SK-N-SH (cell line): ENCODE measurements around the gene SLC11A1. TPM values are rescaled to one million over a fixed set of nuclear protein-coding genes. Genes with fewer than 3 reads are reported as not detected.

Experiments
- CTCF ChIA-PET: fragments of 300-600, 350-600 bp; formaldehyde crosslinking; extraction: SDS; loops from one replicate; lab custom pipeline; 2021; lab: Yijun Ruan, JAX
- POLR2A ChIA-PET: fragments of 350-600 bp; sonication (Branson Sonifier 250); formaldehyde crosslinking; extraction: SDS; loops from one replicate; lab custom pipeline; 2020; ENCODE audit warnings: antibody characterized with exemption, inconsistent platforms; lab: Yijun Ruan, JAX
- DNase-seq: peaks from one replicate; pipeline ENCODE4 v3.0.0; 2012
- H2AFZ ChIP-seq: fragments of 200-600 bp; sonication (generic); 2 replicates; pipeline ENCODE4 v1.8.1; 2016; ENCODE audit warnings: antibody characterized with exemption, mild to moderate bottlenecking, low read depth
- H3F3A ChIP-seq: fragments of 200-600 bp; sonication (generic); replicated peaks from 2 replicates; pipeline ENCODE3; 2016; ENCODE audit warnings: antibody characterized with exemption, mild to moderate bottlenecking; ENCODE audit not compliant: insufficient read depth
- H3K27ac ChIP-seq, 2 experiments: fragments of 200-500 bp in 1 of 2; fragments of 200-600 bp in 1 of 2; sonication (Bioruptor generic) in 1 of 2; sonication (generic), shearing (Covaris generic) in 1 of 2; 2 replicates each; pipeline versions ENCODE4 v1.5.1 to v1.6.1; 2014 to 2016; ENCODE audit warnings: low read depth in 2 of 2, inconsistent platforms in 1 of 2, low read length in 1 of 2, mild to moderate bottlenecking in 1 of 2, mixed read lengths in 1 of 2
- H3K27me3 ChIP-seq: fragments of 200-600 bp; sonication (generic), shearing (Covaris generic); 2 replicates; pipeline ENCODE4 v1.6.1; 2016; ENCODE audit warnings: mixed run types; ENCODE audit not compliant: insufficient read depth
- H3K36me3 ChIP-seq, 2 experiments: fragments of 200-500 bp in 1 of 2; fragments of 200-600 bp in 1 of 2; sonication (Bioruptor generic) in 1 of 2; sonication (generic) in 1 of 2; replicated peaks in 1 of 2; 2 replicates each; pipeline versions ENCODE3 to v1.5.1; 2014 to 2016; ENCODE audit warnings: low read length in 1 of 2, mild to moderate bottlenecking in 1 of 2; ENCODE audit not compliant: insufficient read depth in 2 of 2, control insufficient read depth in 1 of 2
- H3K4me1 ChIP-seq, 2 experiments: fragments of 200-500 bp in 1 of 2; fragments of 200-600 bp in 1 of 2; sonication (Bioruptor generic) in 1 of 2; sonication (generic), shearing (Covaris generic) in 1 of 2; 2 replicates each; pipeline versions ENCODE4 v1.5.1 to v1.6.1; 2014 to 2016; ENCODE audit warnings: low read depth in 1 of 2, low read length in 1 of 2, mixed run types in 1 of 2; ENCODE audit not compliant: insufficient read depth in 2 of 2, control insufficient read depth in 1 of 2
- H3K4me2 ChIP-seq: fragments of 200-600 bp; sonication (generic), shearing (Covaris generic); 2 replicates; pipeline ENCODE4 v1.6.1; 2017; ENCODE audit warnings: mixed run types
- H3K4me3 ChIP-seq, 2 experiments: fragments of 200-500 bp in 1 of 2; fragments of 200-600 bp in 1 of 2; sonication (Bioruptor generic) in 1 of 2; sonication (generic), shearing (Covaris generic) in 1 of 2; 2 replicates each; pipeline versions ENCODE4 v1.5.1 to v1.8.1; 2014 to 2016; ENCODE audit warnings: low read depth in 2 of 2, inconsistent platforms in 1 of 2, low read length in 1 of 2, mild to moderate bottlenecking in 1 of 2, mixed read lengths in 1 of 2, moderate library complexity in 1 of 2
- H3K79me2 ChIP-seq: fragments of 200-600 bp; sonication (generic); 2 replicates; pipeline ENCODE4 v1.8.1; 2017; ENCODE audit warnings: mild to moderate bottlenecking; ENCODE audit not compliant: insufficient read depth
- H3K9ac ChIP-seq: fragments of 200-600 bp; sonication (generic); 2 replicates; pipeline ENCODE4 v1.6.1; 2017; ENCODE audit warnings: mixed run types
- H3K9me2 ChIP-seq: fragments of 200-600 bp; sonication (generic); 2 replicates; pipeline ENCODE4 v1.6.1; 2017; ENCODE audit warnings: mixed run types
- H3K9me3 ChIP-seq: fragments of 200-600 bp; sonication (generic); 2 replicates; pipeline ENCODE4 v1.6.1; 2017; ENCODE audit warnings: mixed run types, mild to moderate bottlenecking, moderate library complexity
- H4K20me1 ChIP-seq: fragments of 200-600 bp; sonication (generic); 2 replicates; pipeline ENCODE4 v1.6.1; 2017; ENCODE audit warnings: mild to moderate bottlenecking, mixed run types; ENCODE audit not compliant: insufficient read depth
- CHD2 ChIP-seq: fragments of 150-350 bp; IDR thresholded peaks from 2 replicates; pipeline ENCODE4 v1.6.1; 2018; ENCODE audit warnings: low read length; ENCODE audit not compliant: partially characterized antibody
- EP300 ChIP-seq, 2 experiments: IDR thresholded peaks; 2 replicates each; pipeline versions ENCODE4 v1.4.0 to v1.6.1; 2012; ENCODE audit warnings: borderline replicate concordance in 1 of 2, low read depth in 1 of 2, low read length in 1 of 2
- EZH2phosphoT487 ChIP-seq: fragments of 200-600 bp; sonication (generic); IDR thresholded peaks from 2 replicates; pipeline ENCODE4 v1.6.1; 2017; ENCODE audit warnings: low read depth, mixed run types, mild to moderate bottlenecking, antibody characterized with exemption, moderate library complexity, borderline replicate concordance
- MEF2A ChIP-seq: IDR thresholded peaks from 2 replicates; pipeline ENCODE4 v1.4.0; 2012; ENCODE audit warnings: low read depth, borderline replicate concordance
- MXI1 ChIP-seq: IDR thresholded peaks from 2 replicates; pipeline ENCODE4 v1.6.1; 2012; ENCODE audit warnings: mild to moderate bottlenecking, low read depth, low read length, improper control_type of control experiment
- TCF12 ChIP-seq: IDR thresholded peaks from 2 replicates; pipeline ENCODE4 v1.4.0; 2012
- TEAD4 ChIP-seq: IDR thresholded peaks from 2 replicates; pipeline ENCODE4 v1.4.0; 2012; ENCODE audit warnings: mild to moderate bottlenecking, borderline replicate concordance; ENCODE audit not compliant: insufficient read depth
- WGBS: methylation state at CpG from one replicate; pipeline ENCODE4 v1.1.6; 2017; ENCODE audit warnings: low lambda C conversion rate; 5-methylcytosine and 5-hydroxymethylcytosine counted together
- polyA plus RNA-seq, 3 experiments: library from polyadenylated mRNA; depleted of rRNA; stranded (reverse); fragments of >200 nt; gene quantifications; 2 replicates each; pipeline ENCODE4 v1.2.3, GENCODE V29; 2012
- TF ChIP-seq, protein P1 (sequence below): IDR thresholded peaks from 2 replicates; pipeline ENCODE4 v1.4.0; 2012; ENCODE audit warnings: low read depth, borderline replicate concordance

Gene SLC11A1
- polyA plus RNA-seq, 1 of the 3 experiments (the other 2 are of a cell fraction), result 0.26 TPM

DNA sequence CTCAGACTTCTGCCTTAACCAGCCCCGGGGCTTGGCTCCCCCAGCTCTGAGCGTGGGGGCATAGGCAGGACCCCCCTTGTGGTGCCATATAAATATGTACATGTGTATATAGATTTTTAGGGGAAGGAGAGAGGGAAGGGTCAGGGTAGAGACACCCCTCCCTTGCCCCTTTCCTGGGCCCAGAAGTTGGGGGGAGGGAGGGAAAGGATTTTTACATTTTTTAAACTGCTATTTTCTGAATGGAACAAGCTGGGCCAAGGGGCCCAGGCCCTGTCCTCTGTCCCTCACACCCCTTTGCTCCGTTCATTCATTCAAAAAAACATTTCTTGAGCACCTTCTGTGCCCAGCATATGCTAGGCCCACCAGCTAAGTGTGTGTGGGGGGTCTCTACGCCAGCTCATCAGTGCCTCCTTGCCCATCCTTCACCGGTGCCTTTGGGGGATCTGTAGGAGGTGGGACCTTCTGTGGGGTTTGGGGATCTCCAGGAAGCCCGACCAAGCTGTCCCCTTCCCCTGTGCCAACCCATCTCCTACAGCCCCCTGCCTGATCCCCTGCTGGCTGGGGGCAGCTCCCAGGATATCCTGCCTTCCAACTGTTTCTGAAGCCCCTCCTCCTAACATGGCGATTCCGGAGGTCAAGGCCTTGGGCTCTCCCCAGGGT is 23.1 kb downstream of the SLC11A1 start:
- Histone ChIP-seq H4K20me1 (peaks cover 5% of the 10 kb centered on the region; the same call in 1 of the 2 replicates), H3K4me1 (peaks cover 13 to 26% of the 10 kb centered on the region in 2 experiments; a peak in 2 of 4 replicates), H3K4me2 (peak overlapping the region; percentile 57), H3K9me2 (no peaks in the 10 kb centered on the region), H3K27me3 (no peaks in the 10 kb centered on the region), H2AFZ (no peak overlapping the region), H3F3A (peaks cover 15% of the 10 kb centered on the region), H3K36me3 (peaks cover 0 to 33% of the 10 kb centered on the region in 2 experiments), H3K9me3 (no peaks in the 10 kb centered on the region), H3K9ac (no peak overlapping the region; the same call in 1 of the 2 replicates), H3K27ac (peak overlapping the region; percentile 61 to 82), H3K4me3 (peak overlapping the region in 1 of 2 experiments; percentile 43; a peak in 1 of 4 replicates), H3K79me2 (peaks cover 26% of the 10 kb centered on the region)
- DNase-seq, result no peak
- POLR2A ChIA-PET, result no interaction called here
- 96% methylated on average over 8 of the region's 8 CpGs for WGBS
- TF ChIP-seq EZH2phosphoT487 (no peak), MEF2A (no peak)
- TF ChIP-seq, protein P1, sequence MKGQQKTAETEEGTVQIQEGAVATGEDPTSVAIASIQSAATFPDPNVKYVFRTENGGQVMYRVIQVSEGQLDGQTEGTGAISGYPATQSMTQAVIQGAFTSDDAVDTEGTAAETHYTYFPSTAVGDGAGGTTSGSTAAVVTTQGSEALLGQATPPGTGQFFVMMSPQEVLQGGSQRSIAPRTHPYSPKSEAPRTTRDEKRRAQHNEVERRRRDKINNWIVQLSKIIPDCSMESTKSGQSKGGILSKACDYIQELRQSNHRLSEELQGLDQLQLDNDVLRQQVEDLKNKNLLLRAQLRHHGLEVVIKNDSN, result no peak
- CTCF ChIA-PET, result interaction anchor here (1.1 to 3.1 kb wide), 7 partner anchors 9 to 294 kb away, joined by 3 to 18 read pairs (median 5); no protein-coding TSS in a partner anchor

DNA sequence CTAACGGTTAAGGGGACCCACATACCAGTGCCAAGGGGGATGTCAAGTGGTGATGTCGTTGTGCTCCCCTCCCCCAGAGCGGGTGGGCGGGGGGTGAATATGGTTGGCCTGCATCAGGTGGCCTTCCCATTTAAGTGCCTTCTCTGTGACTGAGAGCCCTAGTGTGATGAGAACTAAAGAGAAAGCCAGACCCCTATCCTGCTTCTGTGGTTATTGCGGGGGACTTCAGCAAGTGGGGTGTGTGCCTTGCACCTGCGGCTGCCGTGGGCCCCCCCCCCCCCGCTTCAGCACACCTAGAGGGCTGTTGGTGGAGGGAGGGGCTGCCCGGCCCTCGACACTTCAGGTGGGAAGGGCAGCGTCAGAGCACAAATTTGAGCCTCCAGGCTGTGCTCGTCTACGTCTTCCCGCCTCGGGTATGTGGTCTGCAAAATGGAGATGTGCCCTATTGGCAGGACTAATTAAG is 23.7 kb downstream of the SLC11A1 start:
- ChIA-PET CTCF (interaction anchor here (1.1 to 3.1 kb wide), 7 partner anchors 9 to 294 kb away, joined by 3 to 18 read pairs (median 5); no protein-coding TSS in a partner anchor), POLR2A (no interaction called here)
- Histone ChIP-seq H3K36me3 (peaks cover 0 to 33% of the 10 kb centered on the region in 2 experiments), H3K4me3 (peak overlapping the region; percentile 36 to 43; a peak in 3 of 4 replicates), H3K9me2 (no peaks in the 10 kb centered on the region), H3K4me1 (peaks cover 13 to 26% of the 10 kb centered on the region in 2 experiments; a peak in 2 of 4 replicates), H3K9ac (peak overlapping the region; percentile 52; the same call in 1 of the 2 replicates), H4K20me1 (peaks cover 5% of the 10 kb centered on the region; the same call in 1 of the 2 replicates), H3F3A (peaks cover 15% of the 10 kb centered on the region), H3K4me2 (peak overlapping the region; percentile 57), H3K9me3 (no peaks in the 10 kb centered on the region), H3K27ac (peak overlapping the region; percentile 61 to 82), H3K79me2 (peaks cover 21% of the 10 kb centered on the region), H3K27me3 (no peaks in the 10 kb centered on the region), H2AFZ (no peak overlapping the region)
- DNase-seq, result peak; percentile 42
- TF ChIP-seq CHD2, result no peak
- TF ChIP-seq EP300 (IDR thresholded peaks at IDR 0.05; ENCODE audit: borderline replicate concordance in 1 of 2, low read depth in 1 of 2, low read length in 1 of 2), result no peak
- no peak for TF ChIP-seq TEAD4
- TF ChIP-seq MXI1, result no peak
- no peak for TF ChIP-seq MEF2A
- no peak for TF ChIP-seq TCF12
- WGBS, result 5% methylated on average over 13 of the region's 15 CpGs
